ENCODE results near the gene UBXN10.

Gene UBXN10

GRCh38 chr1:20152599-20152930 is 33.3 kb upstream of the UBXN10 start:
- Histone ChIP-seq H3K9me3 (ENCODE audit: control insufficient read depth, low read length) (no peaks in the 10 kb centered on the region), H3K4me3 (ENCODE audit: insufficient read depth, low read depth, low read length) (no peak overlapping the region), H3K27me3 (ENCODE audit: control insufficient read depth, insufficient read depth, low read length, poor library complexity, severe bottlenecking) (no peaks in the 10 kb centered on the region), H3K36me3 (ENCODE audit: control insufficient read depth, insufficient read depth, low read length) (no peaks in the 10 kb centered on the region), H3K4me1 (ENCODE audit: control insufficient read depth, insufficient read depth, low read length) (peaks cover 9% of the 10 kb centered on the region), H3K27ac (ENCODE audit: insufficient read depth, low read depth, low read length, poor library complexity, severe bottlenecking) (no peak overlapping the region)
- 60 to 66% methylated on average over 7 of the region's 7 CpGs for WGBS, 2 experiments

- peaks cover 9% of the 10 kb centered on the region for H3K4me1 ChIP-seq (ENCODE audit: control insufficient read depth, insufficient read depth, low read length)
- 22 to 29% methylated on average over 6 of the region's 6 CpGs for WGBS, 2 experiments
- no peak overlapping the region for H3K27ac ChIP-seq (ENCODE audit: insufficient read depth, low read depth, low read length, poor library complexity, severe bottlenecking)
- H3K4me3 ChIP-seq (ENCODE audit: insufficient read depth, low read depth, low read length): no peak overlapping the region
- H3K27me3 ChIP-seq (ENCODE audit: control insufficient read depth, insufficient read depth, low read length, poor library complexity, severe bottlenecking): no peaks in the 10 kb centered on the region
- H3K36me3 ChIP-seq (ENCODE audit: control insufficient read depth, insufficient read depth, low read length): no peaks in the 10 kb centered on the region
- H3K9me3 ChIP-seq (ENCODE audit: control insufficient read depth, low read length): no peaks in the 10 kb centered on the region
Measured at GRCh38 chr1:20153000-20153418, 32.9 kb upstream of the UBXN10 start.

- Histone ChIP-seq H3K36me3 (ENCODE audit: control insufficient read depth, insufficient read depth, low read length) (no peaks in the 10 kb centered on the region), H3K4me1 (ENCODE audit: control insufficient read depth, insufficient read depth, low read length) (peaks cover 9% of the 10 kb centered on the region), H3K27ac (ENCODE audit: insufficient read depth, low read depth, low read length, poor library complexity, severe bottlenecking) (no peak overlapping the region), H3K9me3 (ENCODE audit: control insufficient read depth, low read length) (no peaks in the 10 kb centered on the region), H3K27me3 (ENCODE audit: control insufficient read depth, insufficient read depth, low read length, poor library complexity, severe bottlenecking) (no peaks in the 10 kb centered on the region), H3K4me3 (ENCODE audit: insufficient read depth, low read depth, low read length) (no peak overlapping the region)
- 88 to 89% methylated on average over 18 of the region's 18 CpGs for WGBS, 2 experiments
Measured at GRCh38 chr1:20154301-20154831, 31.5 kb upstream of the UBXN10 start.

- no peaks in the 10 kb centered on the region for H3K9me3 ChIP-seq (ENCODE audit: control insufficient read depth, low read length)
- WGBS, 2 experiments: 94% methylated on average over 7 of the region's 7 CpGs
- H3K4me3 ChIP-seq (ENCODE audit: insufficient read depth, low read depth, low read length): no peak overlapping the region
- no peaks in the 10 kb centered on the region for H3K36me3 ChIP-seq (ENCODE audit: control insufficient read depth, insufficient read depth, low read length)
- no peaks in the 10 kb centered on the region for H3K27me3 ChIP-seq (ENCODE audit: control insufficient read depth, insufficient read depth, low read length, poor library complexity, severe bottlenecking)
- H3K27ac ChIP-seq (ENCODE audit: insufficient read depth, low read depth, low read length, poor library complexity, severe bottlenecking): no peak overlapping the region
- H3K4me1 ChIP-seq (ENCODE audit: control insufficient read depth, insufficient read depth, low read length): no peaks in the 10 kb centered on the region
Measured at GRCh38 chr1:20158358-20159070, 27.4 kb upstream of the UBXN10 start.

- whole genome bisulfite sequencing, 2 experiments: 67 to 75% methylated on average over 1 of the region's 1 CpG
- no peaks in the 10 kb centered on the region for H3K36me3 ChIP-seq (ENCODE audit: control insufficient read depth, insufficient read depth, low read length)
- H3K27ac ChIP-seq (ENCODE audit: insufficient read depth, low read depth, low read length, poor library complexity, severe bottlenecking): no peak overlapping the region
- H3K9me3 ChIP-seq (ENCODE audit: control insufficient read depth, low read length): no peaks in the 10 kb centered on the region
- no peaks in the 10 kb centered on the region for H3K27me3 ChIP-seq (ENCODE audit: control insufficient read depth, insufficient read depth, low read length, poor library complexity, severe bottlenecking)
- H3K4me3 ChIP-seq (ENCODE audit: insufficient read depth, low read depth, low read length): no peak overlapping the region
- H3K4me1 ChIP-seq (ENCODE audit: control insufficient read depth, insufficient read depth, low read length): no peaks in the 10 kb centered on the region
Measured at GRCh38 chr1:20160034-20160433, 25.9 kb upstream of the UBXN10 start.

GRCh38 chr1:20164694-20165202 is 21.1 kb upstream of the UBXN10 start:
- H3K9me3 ChIP-seq (ENCODE audit: control insufficient read depth, low read length): no peaks in the 10 kb centered on the region
- no peaks in the 10 kb centered on the region for H3K27me3 ChIP-seq (ENCODE audit: control insufficient read depth, insufficient read depth, low read length, poor library complexity, severe bottlenecking)
- WGBS, 2 experiments: 91 to 92% methylated on average over 15 of the region's 15 CpGs
- H3K36me3 ChIP-seq (ENCODE audit: control insufficient read depth, insufficient read depth, low read length): no peaks in the 10 kb centered on the region
- H3K27ac ChIP-seq (ENCODE audit: insufficient read depth, low read depth, low read length, poor library complexity, severe bottlenecking): no peak overlapping the region
- peaks cover 6% of the 10 kb centered on the region for H3K4me1 ChIP-seq (ENCODE audit: control insufficient read depth, insufficient read depth, low read length)
- no peak overlapping the region for H3K4me3 ChIP-seq (ENCODE audit: insufficient read depth, low read depth, low read length)

GRCh38 chr1:20165522-20165951 is 20.4 kb upstream of the UBXN10 start:
- H3K4me3 ChIP-seq (ENCODE audit: insufficient read depth, low read depth, low read length): no peak overlapping the region
- H3K36me3 ChIP-seq (ENCODE audit: control insufficient read depth, insufficient read depth, low read length): no peaks in the 10 kb centered on the region
- H3K9me3 ChIP-seq (ENCODE audit: control insufficient read depth, low read length): no peaks in the 10 kb centered on the region
- no peak overlapping the region for H3K27ac ChIP-seq (ENCODE audit: insufficient read depth, low read depth, low read length, poor library complexity, severe bottlenecking)
- H3K27me3 ChIP-seq (ENCODE audit: control insufficient read depth, insufficient read depth, low read length, poor library complexity, severe bottlenecking): no peaks in the 10 kb centered on the region
- 87 to 89% methylated on average over 16 of the region's 16 CpGs for WGBS, 2 experiments
- peaks cover 6% of the 10 kb centered on the region for H3K4me1 ChIP-seq (ENCODE audit: control insufficient read depth, insufficient read depth, low read length)

GRCh38 chr1:20166051-20166450 is 19.8 kb upstream of the UBXN10 start:
- Histone ChIP-seq H3K36me3 (ENCODE audit: control insufficient read depth, insufficient read depth, low read length) (no peaks in the 10 kb centered on the region), H3K9me3 (ENCODE audit: control insufficient read depth, low read length) (no peaks in the 10 kb centered on the region), H3K27ac (ENCODE audit: insufficient read depth, low read depth, low read length, poor library complexity, severe bottlenecking) (no peak overlapping the region), H3K27me3 (ENCODE audit: control insufficient read depth, insufficient read depth, low read length, poor library complexity, severe bottlenecking) (no peaks in the 10 kb centered on the region), H3K4me1 (ENCODE audit: control insufficient read depth, insufficient read depth, low read length) (peaks cover 6% of the 10 kb centered on the region), H3K4me3 (ENCODE audit: insufficient read depth, low read depth, low read length) (no peak overlapping the region)
- 87% methylated on average over 17 of the region's 17 CpGs for WGBS, 2 experiments

GRCh38 chr1:20167126-20167525 is 18.8 kb upstream of the UBXN10 start:
- no peaks in the 10 kb centered on the region for H3K9me3 ChIP-seq (ENCODE audit: control insufficient read depth, low read length)
- H3K27ac ChIP-seq (ENCODE audit: insufficient read depth, low read depth, low read length, poor library complexity, severe bottlenecking): no peak overlapping the region
- H3K4me3 ChIP-seq (ENCODE audit: insufficient read depth, low read depth, low read length): no peak overlapping the region
- H3K36me3 ChIP-seq (ENCODE audit: control insufficient read depth, insufficient read depth, low read length): no peaks in the 10 kb centered on the region
- H3K4me1 ChIP-seq (ENCODE audit: control insufficient read depth, insufficient read depth, low read length): peaks cover 6% of the 10 kb centered on the region
- WGBS, 2 experiments: 85 to 86% methylated on average over 8 of the region's 8 CpGs
- no peaks in the 10 kb centered on the region for H3K27me3 ChIP-seq (ENCODE audit: control insufficient read depth, insufficient read depth, low read length, poor library complexity, severe bottlenecking)

- H3K4me3 ChIP-seq (ENCODE audit: insufficient read depth, low read depth, low read length): no peak overlapping the region
- peaks cover 6% of the 10 kb centered on the region for H3K4me1 ChIP-seq (ENCODE audit: control insufficient read depth, insufficient read depth, low read length)
- H3K27me3 ChIP-seq (ENCODE audit: control insufficient read depth, insufficient read depth, low read length, poor library complexity, severe bottlenecking): no peaks in the 10 kb centered on the region
- no peaks in the 10 kb centered on the region for H3K36me3 ChIP-seq (ENCODE audit: control insufficient read depth, insufficient read depth, low read length)
- H3K9me3 ChIP-seq (ENCODE audit: control insufficient read depth, low read length): no peaks in the 10 kb centered on the region
- WGBS, 2 experiments: 82 to 83% methylated on average over 9 of the region's 9 CpGs
- no peak overlapping the region for H3K27ac ChIP-seq (ENCODE audit: insufficient read depth, low read depth, low read length, poor library complexity, severe bottlenecking)
Measured at GRCh38 chr1:20168564-20169491, 17.1 kb upstream of the UBXN10 start.
